Thyroid gland (tissue), 4 donors: Measurements from ENCODE around the gene DDX39B. TPM values are rescaled to one million over a fixed set of nuclear protein-coding genes. Genes with fewer than 3 reads are reported as not detected.
A peak's percentile ranks its signal among the peaks of the same experiment; 100 is the strongest.

ENCODE experiments used
- DNase-seq, 2 donors: peaks; one replicate each; pipeline ENCODE4 v3.0.0-alpha.2; 2019
- H3K27ac ChIP-seq, 3 donors: fragments of 200-600 bp; sonication (generic); 1 replicate in 2 of 3; 2 replicates in 1 of 3; pipeline ENCODE4 v1.5.1; 2016 to 2019; ENCODE audit warnings: mild to moderate bottlenecking in 1 of 3, moderate library complexity in 1 of 3
- H3K27me3 ChIP-seq: fragments of 200-600 bp; sonication (generic); one replicate; pipeline ENCODE4 v1.5.1; 2019
- H3K36me3 ChIP-seq, 2 donors: fragments of 200-600 bp; sonication (generic); one replicate each; pipeline ENCODE4 v1.5.1; 2016 to 2019
- H3K4me1 ChIP-seq, 2 donors: fragments of 200-600 bp; sonication (generic); one replicate each; pipeline ENCODE4 v1.5.1; 2017 to 2019
- H3K4me3 ChIP-seq, 3 donors: fragments of 200-600 bp; sonication (generic); replicated peaks in 1 of 3; 1 replicate in 2 of 3; 2 replicates in 1 of 3; pipeline ENCODE4 v1.5.1; 2016; ENCODE audit warnings: mild to moderate bottlenecking in 1 of 3
- H3K9me3 ChIP-seq: fragments of 200-600 bp; sonication (generic); one replicate; pipeline ENCODE4 v1.5.1; 2017
- CTCF ChIP-seq, 6 experiments: fragments of 200-600 bp in 3 of 6; fragments of 450-650 bp in 3 of 6; sonication (generic) in 3 of 6; IDR thresholded peaks; one replicate each; pipeline ENCODE4 v1.5.1; 2016 to 2019; ENCODE audit warnings: antibody characterized with exemption in 6 of 6, mild to moderate bottlenecking in 2 of 6, inconsistent platforms in 1 of 6, moderate library complexity in 1 of 6
- POLR2A ChIP-seq, 2 donors: fragments of 450-650 bp; IDR thresholded peaks; one replicate each; pipeline ENCODE4 v1.6.1; 2017; ENCODE audit warnings: antibody characterized with exemption in 2 of 2, mild to moderate bottlenecking in 2 of 2, moderate library complexity in 1 of 2
- WGBS, 2 donors: methylation state at CpG; one replicate each; pipeline ENCODE4 v1.1.5; 2017; 5-methylcytosine and 5-hydroxymethylcytosine counted together
- intact Hi-C: fragments of 100-400 bp; cut with DNase I; formaldehyde crosslinking; loops from one replicate; pipeline ENCODE4 v1.15.1; 2023
- total RNA-seq, 4 donors: library from RNA; depleted of rRNA; stranded (reverse); fragments of >200 nt; gene quantifications; one replicate each; pipeline ENCODE4 v1.2.3, GENCODE V29; 2016

The DDX39B gene
- total RNA-seq, 4 donors from 2014 or later, result 296 to 339 (median 314) TPM

GRCh38 chr6:31560697-31561058 is 18.9 kb upstream of the DDX39B start:
- H3K27ac ChIP-seq, result peak overlapping the region in 1 of 3 donors; percentile 2
- H3K27me3 ChIP-seq, result no peaks in the 10 kb centered on the region
- intact Hi-C loops, result no loop called here
- no peak for DNase-seq
- H3K4me1 ChIP-seq, result peaks cover 0 to 28% of the 10 kb centered on the region in 2 donors
- no peaks in the 10 kb centered on the region for H3K9me3 ChIP-seq
- TF ChIP-seq POLR2A (IDR thresholded peaks at IDR 0.05), result no peak
- TF ChIP-seq CTCF (IDR thresholded peaks at IDR 0.05), result no peak
- H3K4me3 ChIP-seq, result no peak overlapping the region
- H3K36me3 ChIP-seq, result peaks cover 16 to 29% of the 10 kb centered on the region in 2 donors

- peak; percentile 35 to 38 for DNase-seq
- no peak for TF ChIP-seq POLR2A (IDR thresholded peaks at IDR 0.05)
- no peak for TF ChIP-seq CTCF (IDR thresholded peaks at IDR 0.05)
- peak overlapping the region in 2 of 3 donors; percentile 22 to 47 for H3K27ac ChIP-seq
- intact Hi-C loops, result no loop called here
- H3K36me3 ChIP-seq, result peaks cover 16 to 29% of the 10 kb centered on the region in 2 donors
- H3K4me1 ChIP-seq, result peaks cover 0 to 28% of the 10 kb centered on the region in 2 donors
- H3K4me3 ChIP-seq, result no peak overlapping the region
- H3K9me3 ChIP-seq, result no peaks in the 10 kb centered on the region
- 61 to 73% methylated on average over 7 of the region's 7 CpGs for WGBS, 2 donors
- H3K27me3 ChIP-seq, result no peaks in the 10 kb centered on the region
Measured at GRCh38 chr6:31559958-31560696, 18.3 kb upstream of the DDX39B start.

DNA sequence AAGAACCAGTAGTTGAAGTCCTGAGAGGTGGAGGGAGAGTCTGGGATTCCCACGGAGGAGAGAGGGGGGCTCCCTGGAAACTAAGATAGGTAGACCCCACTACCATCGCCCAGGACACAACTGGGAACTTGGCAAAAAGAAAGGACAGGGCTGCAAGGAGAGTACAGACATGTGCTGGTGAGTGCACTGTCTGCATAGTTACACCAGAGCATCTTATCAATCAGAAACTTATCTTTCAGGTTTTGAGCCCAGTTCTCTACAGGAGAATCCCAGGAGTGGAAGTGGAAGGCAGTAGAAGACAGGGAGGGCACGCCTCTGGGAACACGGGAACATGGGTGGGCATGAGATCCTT is 17.8 kb upstream of the DDX39B start:
- intact Hi-C loops, result no loop called here
- peaks cover 16 to 32% of the 10 kb centered on the region in 2 donors for H3K36me3 ChIP-seq
- 72 to 77% methylated on average over 4 of the region's 4 CpGs for WGBS, 2 donors

GRCh38 chr6:31558631-31559500 is 17.1 kb upstream of the DDX39B start:
- TF ChIP-seq CTCF (IDR thresholded peaks at IDR 0.05), result no peak
- TF ChIP-seq POLR2A (IDR thresholded peaks at IDR 0.05), result no peak
- intact Hi-C loops, result no loop called here
- 87 to 89% methylated on average over 14 of the region's 14 CpGs for WGBS, 2 donors
- Histone ChIP-seq H3K4me1 (peaks cover 0 to 28% of the 10 kb centered on the region in 2 donors), H3K36me3 (peaks cover 16 to 39% of the 10 kb centered on the region in 2 donors), H3K9me3 (no peaks in the 10 kb centered on the region), H3K27ac (peak overlapping the region in 1 of 3 donors; percentile 47), H3K4me3 (no peak overlapping the region), H3K27me3 (no peaks in the 10 kb centered on the region)
- DNase-seq, result no peak

More for the DNA sequence above, 17.8 kb upstream of the DDX39B start:
- no peak overlapping the region for H3K4me3 ChIP-seq
- TF ChIP-seq POLR2A (IDR thresholded peaks at IDR 0.05), result no peak
- TF ChIP-seq CTCF (IDR thresholded peaks at IDR 0.05), result no peak
- no peaks in the 10 kb centered on the region for H3K27me3 ChIP-seq
- DNase-seq, result no peak
- H3K9me3 ChIP-seq, result no peaks in the 10 kb centered on the region
- H3K27ac ChIP-seq, result peak overlapping the region in 2 of 3 donors; percentile 22 to 47
- H3K4me1 ChIP-seq, result peaks cover 0 to 28% of the 10 kb centered on the region in 2 donors

DNA sequence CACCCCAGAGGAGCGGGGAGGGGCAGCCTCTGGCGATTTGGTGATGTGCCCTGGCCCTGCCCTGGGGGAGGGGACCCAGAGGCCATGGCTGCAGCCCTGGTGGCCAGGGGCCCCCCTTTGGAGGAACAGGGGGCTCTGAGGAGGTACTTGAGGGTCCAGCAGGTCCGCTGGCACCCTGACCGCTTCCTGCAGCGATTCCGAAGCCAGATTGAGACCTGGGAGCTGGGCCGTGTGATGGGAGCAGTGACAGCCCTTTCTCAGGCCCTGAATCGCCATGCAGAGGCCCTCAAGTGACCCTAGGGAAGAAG is 16.5 kb upstream of the DDX39B start:
- Histone ChIP-seq H3K4me3 (no peak overlapping the region), H3K27me3 (no peaks in the 10 kb centered on the region), H3K9me3 (no peaks in the 10 kb centered on the region), H3K36me3 (peaks cover 16 to 42% of the 10 kb centered on the region in 2 donors), H3K27ac (no peak overlapping the region), H3K4me1 (peaks cover 0 to 28% of the 10 kb centered on the region in 2 donors)
- no peak for TF ChIP-seq POLR2A (IDR thresholded peaks at IDR 0.05)
- DNase-seq, result no peak
- WGBS, 2 donors, result 88 to 93% methylated on average over 5 of the region's 8 CpGs
- intact Hi-C loops, result no loop called here
